RPMI7951 (cell line): ENCODE results near the gene NPLOC4. TPM values are rescaled to one million over a fixed set of nuclear protein-coding genes. Genes with fewer than 3 reads are reported as not detected.

Source experiments
- DNase-seq: peaks from one replicate; pipeline ENCODE4 v3.0.0-alpha.2; 2012; ENCODE audit warnings: low read depth
- total RNA-seq: library from RNA; depleted of rRNA; stranded (reverse); fragments of >200 nt; shearing (Covaris generic); gene quantifications from 2 replicates; pipeline ENCODE4 v1.2.3, GENCODE V29; 2014

NPLOC4 gene
- total RNA-seq, 1 experiment from 2014 or later = 26.9 TPM

DNA sequence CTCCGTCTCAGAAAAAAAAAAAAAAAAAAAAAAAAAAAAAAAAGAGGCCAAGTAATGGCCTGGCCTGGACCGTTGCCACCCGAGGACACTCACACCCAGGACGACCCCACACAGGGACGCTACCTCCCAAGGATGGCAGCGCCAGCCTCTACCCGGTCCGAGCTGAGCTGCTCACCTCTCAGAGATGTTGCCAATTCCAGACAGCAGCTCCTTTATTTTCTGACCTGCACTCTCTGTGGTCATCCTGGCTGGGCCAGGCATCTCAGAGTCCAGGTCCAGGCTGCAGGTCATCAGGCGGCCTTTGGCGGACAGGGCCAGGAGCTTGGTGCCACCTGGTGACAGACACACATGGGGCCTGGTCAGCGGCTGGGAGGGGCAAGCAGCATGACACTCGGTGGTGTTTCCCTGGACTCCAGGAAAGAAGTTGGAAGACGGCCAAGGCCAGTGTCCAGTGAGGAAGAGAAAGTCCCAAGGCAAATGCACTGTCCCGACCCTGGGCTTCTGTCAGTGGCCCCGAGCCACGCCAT is 87.8 kb downstream of the NPLOC4 start:
- DNase-seq = no peak

DNA sequence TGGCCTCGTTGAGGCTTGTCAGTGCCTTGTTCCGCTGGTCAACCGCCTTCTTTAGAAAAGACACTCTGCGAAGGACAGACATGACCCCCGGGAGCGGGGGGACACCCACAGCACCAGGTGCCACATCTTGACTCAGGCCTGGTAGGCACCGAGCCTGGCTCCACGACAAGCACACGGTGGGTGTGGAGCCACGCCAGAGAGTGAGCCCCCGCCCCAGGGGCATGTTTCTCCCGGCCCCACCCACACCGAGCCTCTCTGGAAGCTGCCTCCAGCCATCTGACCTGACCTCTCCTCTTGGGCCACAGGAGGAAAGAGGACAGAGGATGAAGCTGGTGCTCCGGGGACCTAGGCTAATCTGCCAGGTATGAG is 89.3 kb downstream of the NPLOC4 start:
- no peak for DNase-seq

DNA sequence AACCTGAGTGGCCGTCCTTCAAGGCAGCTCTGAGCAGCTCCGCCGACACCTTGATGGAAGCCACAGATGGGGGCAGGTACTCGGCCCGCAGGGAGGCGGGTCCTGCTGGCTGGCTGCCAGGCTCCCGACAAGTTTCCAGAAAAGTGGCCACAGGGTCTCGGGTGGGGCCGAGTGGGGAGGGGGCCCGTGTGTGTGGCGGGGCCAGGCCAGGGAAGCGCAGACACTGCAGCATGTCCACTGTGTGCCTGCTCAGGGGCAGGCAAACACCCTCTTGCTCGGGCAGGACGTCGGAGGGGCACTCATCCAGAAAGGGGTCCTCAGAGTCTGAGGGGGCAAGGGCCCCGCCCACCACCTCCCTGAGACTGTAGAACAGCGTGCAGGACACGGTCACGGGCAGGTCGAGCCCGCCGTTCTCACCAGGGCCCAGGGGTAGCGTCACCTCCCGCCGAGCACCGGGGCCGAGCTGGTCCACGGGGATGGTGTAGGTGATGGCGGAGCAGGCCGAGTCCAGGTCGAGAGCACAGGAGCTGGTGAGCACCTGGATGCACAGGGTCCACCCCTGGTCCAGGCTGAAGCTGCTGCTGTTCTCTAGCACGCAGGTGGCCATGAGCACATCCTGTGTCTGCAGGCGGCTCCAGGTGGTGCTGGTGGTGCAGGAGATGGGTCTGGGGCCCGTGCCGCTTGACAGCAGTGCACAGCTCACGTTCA is 89.9 kb downstream of the NPLOC4 start:
- DNase-seq = no peak

DNA sequence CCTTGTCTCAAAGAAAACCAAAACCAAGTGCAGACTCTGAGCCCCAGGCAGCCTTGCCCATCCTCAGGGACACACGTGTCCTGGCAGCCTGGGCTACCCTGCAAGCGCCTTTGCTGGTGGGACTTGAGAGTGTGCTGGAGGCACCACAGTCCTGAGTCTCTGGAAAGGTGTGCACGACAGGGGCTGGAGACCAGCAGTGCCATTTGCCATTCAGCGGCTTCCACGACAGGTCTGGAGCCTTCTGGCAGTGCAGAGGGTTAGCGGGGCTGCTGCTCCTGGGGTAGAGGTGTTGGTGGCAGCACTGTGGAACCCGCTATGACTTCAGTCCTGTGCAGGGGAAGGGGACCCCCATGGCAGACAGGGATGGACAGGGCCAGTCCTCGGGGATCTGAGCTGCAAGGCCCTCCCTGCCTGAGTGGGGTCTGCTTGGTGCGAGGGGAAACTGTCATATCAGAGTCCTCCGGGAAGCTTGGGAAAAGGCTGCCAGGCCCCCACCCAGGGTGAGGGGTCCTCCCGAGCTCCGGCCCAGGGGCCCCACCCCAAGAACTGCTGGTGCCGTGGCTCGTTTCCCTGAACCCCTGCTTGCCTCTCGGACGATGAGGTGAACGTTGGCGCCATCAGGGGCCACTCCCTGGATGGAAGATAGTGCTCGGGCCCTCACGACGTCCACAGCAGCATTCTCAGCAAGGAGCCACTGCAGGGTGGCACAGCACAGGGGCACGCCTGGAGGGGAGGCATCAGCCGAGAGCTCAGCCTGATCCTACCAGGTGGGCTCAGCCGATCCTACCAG is 91.6 kb downstream of the NPLOC4 start:
- DNase-seq = no peak

DNA sequence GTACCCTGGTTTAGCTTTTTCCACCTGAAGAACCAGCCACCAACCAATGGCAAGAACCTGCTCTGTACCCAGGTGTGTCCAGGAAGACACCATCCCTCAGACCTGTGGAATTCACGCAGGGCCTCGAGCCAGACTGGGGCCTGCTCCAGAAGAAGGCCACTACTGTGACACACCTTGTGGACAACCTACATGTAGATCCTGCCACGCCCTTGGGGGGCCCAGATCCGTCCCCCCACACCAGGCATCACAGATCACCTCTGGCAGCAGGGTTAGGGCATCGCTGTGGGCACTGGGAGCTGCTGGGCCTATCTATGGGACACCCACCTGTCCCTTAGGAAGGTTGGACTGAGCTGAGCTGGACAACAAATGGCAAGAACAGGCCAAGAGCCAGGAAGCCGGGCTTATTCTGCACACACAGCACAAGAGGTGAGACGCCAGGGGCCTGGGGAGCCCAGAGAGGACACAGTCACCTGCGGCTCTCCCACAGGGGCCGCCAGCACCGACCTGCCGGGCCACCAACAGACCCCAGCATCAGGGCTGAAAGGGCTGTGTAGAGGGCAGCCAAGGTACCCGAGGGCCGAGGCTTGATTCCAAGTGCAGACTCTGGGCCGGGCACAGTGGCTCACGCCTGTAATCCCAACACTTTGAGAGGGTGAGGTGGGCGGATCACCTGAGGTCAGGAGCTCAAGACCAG is 92.5 kb downstream of the NPLOC4 start:
- no peak for DNase-seq

DNA sequence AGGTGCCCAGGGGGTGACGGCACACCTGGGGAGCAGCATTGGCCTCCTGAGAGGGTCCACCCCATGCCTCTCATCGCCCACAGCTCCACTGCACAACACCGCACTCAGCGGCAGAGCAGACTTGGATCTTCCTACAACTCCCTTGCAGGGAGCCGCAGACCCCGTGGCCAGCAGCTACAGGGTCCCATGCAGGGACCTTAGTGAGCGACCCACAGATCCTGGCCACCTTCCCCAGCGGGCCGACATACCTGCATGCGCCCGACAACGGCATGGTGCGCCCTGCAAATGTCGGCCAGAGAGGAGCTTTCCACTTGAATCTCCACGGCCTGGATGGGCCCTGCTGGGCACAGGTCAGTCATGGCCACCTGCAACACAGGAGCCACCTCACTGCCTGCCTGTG is 93.2 kb downstream of the NPLOC4 start:
- no peak for DNase-seq

DNA sequence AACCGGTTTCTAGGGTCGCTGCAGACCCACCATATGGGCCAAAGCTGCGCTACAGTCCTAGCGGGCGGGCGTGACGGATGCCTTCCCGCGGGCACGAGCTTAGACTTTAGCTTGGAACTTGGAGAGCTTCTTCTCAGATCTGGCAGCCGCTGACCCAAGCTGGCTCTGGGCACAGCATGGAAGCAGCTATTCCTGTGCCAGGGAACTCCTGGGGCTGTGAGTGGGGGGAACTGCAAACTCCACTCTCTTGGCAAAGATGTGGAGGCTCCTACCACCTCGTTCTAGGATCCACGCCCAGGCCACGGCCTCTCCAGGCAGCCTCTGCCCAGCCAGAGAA is 93.6 kb downstream of the NPLOC4 start:
- no peak for DNase-seq

DNA sequence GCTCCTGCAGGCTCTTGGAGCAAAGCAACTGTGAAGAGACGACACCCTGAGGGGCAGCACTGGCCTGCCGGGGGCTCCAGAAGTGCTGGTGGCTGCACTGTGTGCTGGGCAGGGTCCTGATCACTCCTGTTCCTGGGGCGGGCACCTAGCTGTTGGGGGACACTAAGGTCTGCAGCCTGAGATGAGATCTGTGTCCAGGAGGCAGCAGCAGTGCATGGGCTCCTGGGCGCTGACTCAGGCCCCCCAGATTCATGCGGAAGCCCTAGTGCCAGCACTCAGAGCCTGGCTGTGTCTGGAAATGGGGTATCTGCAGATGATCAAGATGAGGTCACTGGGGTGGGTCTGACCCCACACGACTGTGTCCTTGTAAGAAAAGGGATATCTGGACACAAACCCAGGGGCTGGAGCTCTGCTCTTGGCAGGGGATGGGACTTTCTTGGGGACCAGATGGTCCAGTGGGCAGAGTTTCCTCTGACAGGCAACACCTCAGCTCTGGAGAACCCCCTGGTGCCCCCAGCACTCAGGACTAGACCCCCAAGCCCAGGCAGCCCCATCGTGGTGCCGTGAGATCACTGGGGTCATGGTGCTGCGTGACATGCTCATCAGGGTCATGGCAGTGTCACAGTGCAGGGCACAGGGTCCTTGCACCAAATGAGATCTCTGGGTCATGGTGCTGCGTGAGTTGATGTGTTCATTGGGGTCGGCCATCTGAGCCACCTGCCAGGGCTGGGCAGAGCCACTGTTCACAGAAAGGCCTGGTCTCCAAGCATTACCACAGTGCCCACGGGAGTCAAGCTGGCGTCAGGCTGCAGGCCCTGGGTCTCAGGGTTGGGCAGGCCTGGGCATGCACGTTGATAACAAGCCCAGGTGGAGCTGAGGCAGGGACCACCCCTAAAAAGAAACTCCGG is 94.2 kb downstream of the NPLOC4 start:
- no peak for DNase-seq

DNA sequence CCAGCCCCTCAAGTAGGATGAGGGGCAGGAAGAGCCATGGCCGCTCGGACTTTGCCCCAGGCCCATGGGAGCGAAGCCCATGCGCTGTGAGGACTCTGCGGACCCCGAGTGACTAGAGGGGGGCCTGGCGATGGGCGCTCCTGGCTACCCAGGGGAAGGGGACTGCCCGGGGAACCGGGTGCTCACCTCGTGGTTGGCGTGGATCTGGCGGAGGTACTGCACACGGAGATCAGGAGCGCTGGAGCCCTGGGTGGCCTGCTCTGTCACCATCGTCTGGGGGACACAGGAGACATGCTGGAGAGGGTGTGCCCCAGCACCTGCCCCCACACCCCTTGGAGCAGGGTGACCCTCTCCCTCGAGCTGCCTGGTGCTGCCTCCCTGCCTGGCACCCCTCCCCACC is 95.8 kb downstream of the NPLOC4 start:
- no peak for DNase-seq

DNA sequence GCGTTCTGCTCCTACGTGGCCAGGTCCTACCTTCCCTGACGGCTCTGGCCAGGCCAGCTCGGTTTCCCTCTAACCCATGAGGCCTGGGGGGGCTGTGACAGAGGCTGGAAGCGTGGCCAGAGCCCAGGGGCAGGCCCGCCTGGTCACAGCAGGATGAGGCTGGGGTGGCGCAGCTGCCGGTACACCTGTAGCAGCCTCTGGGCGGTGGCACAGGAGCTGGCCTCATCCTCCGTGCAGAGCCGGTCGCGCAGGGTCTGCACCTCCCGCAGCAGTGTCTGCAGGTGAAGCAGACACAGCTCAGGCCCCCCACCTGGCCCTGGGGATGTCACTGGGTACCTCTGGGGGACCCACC is 96.3 kb downstream of the NPLOC4 start:
- DNase-seq = no peak

DNA sequence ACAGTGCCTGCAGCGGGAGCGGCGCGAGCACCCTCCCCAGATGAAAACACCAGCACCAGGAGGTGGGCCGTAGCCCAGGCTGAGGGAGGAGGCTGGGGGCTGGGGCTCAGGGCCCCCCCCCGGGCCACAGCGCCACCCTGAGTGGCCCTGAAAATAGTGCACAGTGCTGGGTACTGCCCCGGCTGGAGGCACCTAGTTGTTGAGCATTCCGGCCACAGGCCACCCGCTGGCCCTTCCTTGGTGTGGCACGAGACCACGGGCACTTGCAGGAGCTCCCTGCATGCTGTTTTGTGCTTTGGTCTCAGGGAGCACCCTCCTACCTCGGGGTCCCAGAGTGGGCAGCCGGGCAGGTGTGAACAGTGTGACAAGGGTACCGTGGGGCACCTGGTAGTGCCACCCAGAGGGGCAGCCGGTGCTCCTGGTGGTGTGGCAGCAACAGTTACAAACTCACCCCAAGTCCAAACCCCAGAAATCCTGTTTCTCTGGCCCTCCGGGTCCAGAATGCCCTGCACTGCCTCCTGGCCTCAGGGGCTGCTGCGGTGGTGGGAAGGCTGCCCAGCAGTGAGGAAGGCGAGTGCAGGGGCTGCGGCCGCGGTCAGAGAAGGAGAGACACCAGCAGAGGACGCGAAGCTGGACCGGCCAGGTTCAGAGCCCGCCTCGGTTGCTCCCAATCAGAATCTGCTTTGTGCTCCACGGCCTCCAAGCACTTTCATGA is 96.8 kb downstream of the NPLOC4 start:
- no peak for DNase-seq

DNA sequence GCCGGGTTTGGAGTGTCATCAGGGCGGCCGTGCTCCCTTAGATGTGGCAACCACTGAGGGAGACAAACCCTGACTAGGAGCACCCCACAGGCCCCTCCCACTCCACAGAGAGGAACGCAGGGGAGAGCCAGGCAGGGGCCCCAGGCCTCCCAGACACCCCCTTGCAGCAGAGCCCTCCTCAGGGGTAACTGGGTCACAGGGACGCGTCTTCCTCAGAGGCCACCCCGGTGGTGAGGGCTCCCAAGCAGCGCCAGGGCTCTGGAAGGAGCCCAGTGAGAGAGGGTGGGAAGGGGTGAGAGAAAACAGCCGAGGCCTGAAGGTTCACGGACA is 97.4 kb downstream of the NPLOC4 start:
- no peak for DNase-seq

DNA sequence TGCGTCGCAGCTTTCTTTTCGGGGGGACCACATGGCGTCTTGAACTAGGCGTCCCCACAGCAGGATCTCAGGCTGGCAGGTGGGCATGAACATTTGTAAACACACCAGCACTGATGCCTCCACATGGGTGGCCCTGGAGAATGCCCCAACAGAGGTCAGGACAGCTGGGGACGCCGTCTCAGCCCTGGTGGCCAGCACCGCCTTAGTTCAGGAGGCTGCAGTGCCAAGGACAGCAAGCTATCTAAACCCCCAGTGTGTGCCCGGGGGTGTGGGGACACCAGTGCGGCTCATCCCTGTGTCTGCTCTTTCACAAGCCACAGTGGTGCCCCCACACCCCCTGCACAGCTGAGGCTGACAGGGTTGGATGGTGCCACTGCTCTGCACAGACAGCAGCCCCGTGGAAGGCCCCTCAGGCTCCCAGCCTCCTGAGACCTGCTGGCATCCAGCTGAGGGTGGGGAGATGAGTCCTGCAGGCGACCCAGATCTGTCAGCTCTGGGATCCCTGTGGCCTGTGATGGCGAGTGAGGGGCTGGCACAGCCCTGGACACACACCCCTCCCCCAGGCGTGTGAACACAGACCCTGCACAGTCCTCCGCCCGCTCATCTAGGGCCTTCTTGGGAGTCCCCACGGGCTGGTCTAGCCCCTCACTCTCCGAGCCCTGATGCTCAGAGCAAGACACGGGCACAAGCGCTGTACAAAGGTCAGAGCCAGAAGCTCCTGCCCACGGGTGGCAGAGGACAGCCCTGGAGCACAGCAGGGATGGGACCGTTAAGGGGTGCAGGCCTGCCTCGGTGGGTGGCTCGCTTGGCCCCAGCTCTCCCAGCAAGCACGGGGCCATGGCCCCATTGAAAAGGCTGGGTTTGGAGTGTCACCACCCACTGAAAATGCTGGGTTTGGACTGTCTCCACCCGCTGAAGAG is 98.0 kb downstream of the NPLOC4 start:
- DNase-seq = no peak

DNA sequence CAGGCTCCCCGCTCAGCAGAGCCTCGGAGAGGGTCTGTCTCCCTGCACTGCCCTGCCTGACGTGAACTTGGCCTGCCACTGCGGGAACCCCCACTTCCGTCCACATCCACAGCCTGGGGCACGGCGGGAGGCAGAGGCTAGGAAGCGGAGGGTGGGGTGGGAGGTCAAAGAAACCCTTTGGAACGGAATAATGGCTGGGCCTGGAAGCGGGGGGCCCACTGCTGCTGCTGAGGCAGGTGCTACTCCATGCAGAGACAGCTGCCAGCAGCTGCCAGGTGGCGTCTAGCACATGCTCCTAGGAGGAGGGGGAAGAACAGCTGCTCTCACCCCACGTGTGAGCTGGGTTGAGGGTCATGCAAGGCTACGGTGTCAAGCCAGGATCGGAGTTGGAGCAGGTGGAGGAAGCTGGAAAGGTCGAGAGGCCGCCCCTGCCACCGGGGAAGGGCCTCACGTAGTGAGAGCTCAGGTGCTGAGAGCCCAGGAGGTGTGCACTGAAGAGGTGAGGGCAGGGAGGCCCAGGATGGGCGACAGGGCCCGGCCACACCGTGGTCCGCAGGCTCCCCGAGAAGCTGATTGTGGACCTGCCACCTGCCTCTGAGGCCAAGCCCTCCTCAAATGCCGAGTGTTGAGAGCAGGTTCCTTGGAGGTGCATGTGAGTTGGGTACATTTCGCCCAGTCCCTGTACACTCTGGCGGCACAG is 98.9 kb downstream of the NPLOC4 start:
- no peak for DNase-seq

DNA sequence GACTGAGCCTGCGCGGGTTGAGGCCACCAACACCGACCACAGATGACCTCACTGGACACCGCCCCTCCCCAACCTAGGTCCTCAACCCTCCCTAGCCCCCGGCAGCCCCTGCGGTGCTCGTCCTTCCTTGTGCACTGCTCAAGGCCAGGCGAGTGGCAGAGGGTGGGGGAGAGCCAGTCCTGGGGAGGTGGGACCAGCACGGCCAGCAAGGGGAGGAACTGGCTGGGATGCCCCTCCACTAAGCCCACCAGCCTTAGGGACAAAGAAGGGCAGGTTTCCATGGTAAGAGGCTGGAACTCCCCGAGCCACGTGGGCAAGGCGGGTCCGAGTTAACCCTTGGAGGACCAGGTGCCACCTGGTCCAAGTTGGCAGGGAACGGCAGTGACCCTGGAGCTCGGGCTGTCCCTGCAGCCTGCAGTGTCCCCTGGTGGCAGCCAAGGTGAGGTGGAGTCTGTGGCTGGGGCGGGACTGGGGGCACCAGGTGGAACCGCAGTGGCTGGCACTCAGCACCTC is 99.5 kb downstream of the NPLOC4 start:
- DNase-seq = no peak

DNA sequence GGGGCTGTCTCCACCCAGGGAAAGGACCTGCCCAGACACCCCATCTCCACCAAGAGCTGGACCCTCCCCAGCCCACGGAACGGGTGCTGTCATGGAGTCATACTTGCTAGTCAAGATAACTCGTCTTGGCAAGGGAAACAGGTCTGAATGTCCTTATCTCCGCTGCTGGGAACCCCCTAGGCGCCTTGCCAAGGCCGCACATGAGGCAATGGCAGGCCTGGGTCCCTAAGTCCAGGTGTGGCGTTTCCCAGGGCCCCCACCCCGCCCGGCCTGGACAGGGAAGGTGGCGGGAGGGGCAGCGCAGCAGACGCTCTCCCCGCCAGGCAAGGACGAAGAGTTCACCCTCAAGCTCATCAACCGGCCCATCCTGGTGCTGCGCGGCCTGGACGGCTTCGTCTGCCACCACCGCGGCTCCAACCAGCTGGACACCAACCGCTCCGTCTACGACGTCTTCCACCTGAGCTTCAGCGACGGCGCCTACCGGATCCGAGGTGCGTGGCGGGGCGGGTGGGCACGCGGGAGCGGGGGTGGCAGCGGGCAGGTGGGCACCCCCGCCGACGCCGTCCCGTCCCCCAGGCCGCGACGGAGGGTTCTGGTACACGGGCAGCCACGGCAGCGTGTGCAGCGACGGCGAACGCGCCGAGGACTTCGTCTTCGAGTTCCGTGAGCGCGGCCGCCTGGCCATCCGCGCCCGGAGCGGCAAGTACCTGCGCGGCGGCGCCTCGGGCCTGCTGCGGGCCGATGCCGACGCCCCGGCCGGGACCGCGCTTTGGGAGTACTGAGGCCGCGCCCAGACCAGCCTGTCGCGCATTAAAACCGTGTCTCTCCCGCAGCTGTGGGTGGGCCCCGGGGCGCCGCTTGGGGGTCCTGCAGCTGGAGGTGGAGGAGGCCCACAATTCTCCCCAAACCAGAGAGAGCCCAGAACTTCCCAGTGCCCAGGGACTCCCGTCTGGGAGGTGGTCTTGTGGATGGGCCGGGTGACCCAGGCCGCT is 100.3 kb downstream of the NPLOC4 start:
- DNase-seq = no peak

DNA sequence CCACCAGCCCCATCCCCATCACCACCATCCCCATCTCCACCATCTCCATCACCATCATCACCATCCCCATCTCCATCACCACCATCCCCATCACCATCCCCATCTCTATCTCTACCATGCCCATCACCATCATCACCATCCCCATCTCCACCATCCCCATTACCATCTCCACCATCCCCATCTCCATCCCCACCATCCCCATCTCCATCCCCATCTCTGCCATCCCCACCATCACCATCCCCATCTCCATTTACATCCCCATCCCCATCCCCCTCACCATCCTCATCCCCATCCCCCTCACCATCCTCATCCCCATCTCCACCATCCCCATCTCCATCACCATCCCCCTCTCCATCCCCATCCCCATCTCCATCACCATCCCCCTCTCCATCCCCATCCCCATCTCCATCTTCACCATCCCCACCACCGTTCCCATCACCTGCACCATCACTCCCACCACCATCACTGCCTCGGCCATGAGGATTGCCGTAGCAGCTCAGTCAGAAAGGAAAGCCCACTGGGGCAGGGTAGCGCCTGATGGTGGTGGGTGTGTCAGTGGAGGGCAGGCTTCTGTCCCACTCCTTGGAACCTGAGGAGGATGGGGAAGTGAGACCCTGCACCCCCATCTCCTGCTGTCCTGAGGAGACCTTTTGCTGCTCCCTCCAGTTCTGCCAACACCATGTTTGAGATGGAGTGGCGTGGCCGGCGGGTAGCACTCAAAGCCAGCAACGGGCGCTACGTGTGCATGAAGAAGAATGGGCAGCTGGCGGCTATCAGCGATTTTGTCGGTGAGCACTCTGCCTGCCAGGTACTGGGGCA is 101.2 kb downstream of the NPLOC4 start:
- DNase-seq = no peak
